ENCODE measurements around the gene TBC1D2B.

DNA sequence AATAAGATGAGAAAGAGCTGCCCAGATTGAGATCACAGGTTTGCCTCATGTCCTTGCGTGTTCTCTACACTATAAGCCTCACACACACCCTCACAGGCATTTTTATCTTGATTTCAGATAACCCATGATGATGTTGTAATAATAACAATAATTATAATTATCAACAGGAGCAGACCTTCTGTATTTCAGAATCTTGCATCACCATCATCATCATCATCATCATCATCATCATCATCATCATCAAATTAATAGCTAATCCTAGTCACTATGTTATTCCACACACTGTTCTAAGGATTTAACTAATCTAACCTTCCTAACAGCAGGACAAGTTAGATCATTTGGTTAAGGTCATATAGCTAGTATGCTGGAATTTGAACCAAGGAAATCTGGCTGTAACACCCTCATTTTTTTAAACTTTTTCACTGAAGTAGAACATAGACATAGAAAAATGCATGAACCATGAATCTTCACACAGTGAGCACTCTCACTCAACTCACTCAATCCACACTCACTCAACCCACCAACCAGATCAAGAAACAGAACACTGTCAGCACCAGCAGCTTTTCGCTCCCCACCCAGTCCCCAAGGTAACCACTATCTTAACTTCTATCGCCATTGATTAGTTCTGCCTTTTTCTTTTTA lies 13.0 kb upstream of the TBC1D2B start:
- TF ChIP-seq, protein P1, sequence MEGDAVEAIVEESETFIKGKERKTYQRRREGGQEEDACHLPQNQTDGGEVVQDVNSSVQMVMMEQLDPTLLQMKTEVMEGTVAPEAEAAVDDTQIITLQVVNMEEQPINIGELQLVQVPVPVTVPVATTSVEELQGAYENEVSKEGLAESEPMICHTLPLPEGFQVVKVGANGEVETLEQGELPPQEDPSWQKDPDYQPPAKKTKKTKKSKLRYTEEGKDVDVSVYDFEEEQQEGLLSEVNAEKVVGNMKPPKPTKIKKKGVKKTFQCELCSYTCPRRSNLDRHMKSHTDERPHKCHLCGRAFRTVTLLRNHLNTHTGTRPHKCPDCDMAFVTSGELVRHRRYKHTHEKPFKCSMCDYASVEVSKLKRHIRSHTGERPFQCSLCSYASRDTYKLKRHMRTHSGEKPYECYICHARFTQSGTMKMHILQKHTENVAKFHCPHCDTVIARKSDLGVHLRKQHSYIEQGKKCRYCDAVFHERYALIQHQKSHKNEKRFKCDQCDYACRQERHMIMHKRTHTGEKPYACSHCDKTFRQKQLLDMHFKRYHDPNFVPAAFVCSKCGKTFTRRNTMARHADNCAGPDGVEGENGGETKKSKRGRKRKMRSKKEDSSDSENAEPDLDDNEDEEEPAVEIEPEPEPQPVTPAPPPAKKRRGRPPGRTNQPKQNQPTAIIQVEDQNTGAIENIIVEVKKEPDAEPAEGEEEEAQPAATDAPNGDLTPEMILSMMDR (IDR thresholded peaks at IDR 0.05 in 8 of 11, conservative IDR thresholded peaks at IDR 0.05 in 3 of 11), result no peak
- no peak for TF ChIP-seq POLR2AphosphoS5 (IDR thresholded peaks at IDR 0.05)

All from spleen (tissue), 7 donors.